Measurements from ENCODE around the gene MAP3K4. TPM values are rescaled to one million over a fixed set of nuclear protein-coding genes. Genes with fewer than 3 reads are reported as not detected.

MAP3K4 gene
- total RNA-seq, 1 donor from 2014 or later = 42.4 TPM

DNA sequence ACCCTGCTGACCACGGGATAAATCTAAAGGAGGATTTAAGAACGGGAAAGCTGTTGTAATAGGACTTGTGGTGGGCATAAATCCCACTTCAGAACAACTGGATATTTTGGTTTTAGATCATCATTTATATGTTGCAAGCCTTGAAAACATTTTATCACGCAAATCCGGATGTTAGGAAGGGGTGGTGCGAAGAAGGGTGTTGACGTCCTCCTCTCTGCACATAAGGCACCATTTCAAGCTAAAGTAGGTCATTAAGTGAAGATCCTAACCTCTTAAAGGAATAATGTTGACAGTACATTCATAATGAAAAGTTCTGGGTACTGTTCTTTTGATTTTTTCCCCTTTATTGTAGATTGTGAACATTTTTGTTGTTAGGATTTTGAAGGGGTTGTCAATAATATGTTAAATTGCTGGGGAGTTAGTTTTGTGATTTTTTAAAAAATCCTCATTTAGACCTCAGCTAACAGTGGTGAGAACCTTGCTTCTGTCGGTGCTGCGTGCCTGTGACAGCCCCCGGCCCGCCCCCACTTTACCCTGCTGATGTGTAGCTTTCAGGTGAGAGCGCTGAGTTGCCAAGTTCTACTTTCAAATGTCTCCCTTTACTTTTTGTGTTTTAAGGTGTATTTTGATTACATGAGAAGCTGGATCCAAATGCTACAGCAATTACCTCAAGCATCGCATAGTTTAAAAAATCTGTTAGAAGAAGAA is 88.8 kb downstream of the MAP3K4 start:
- intact Hi-C loops (cut with micrococcal nuclease) = no loop called here

DNA sequence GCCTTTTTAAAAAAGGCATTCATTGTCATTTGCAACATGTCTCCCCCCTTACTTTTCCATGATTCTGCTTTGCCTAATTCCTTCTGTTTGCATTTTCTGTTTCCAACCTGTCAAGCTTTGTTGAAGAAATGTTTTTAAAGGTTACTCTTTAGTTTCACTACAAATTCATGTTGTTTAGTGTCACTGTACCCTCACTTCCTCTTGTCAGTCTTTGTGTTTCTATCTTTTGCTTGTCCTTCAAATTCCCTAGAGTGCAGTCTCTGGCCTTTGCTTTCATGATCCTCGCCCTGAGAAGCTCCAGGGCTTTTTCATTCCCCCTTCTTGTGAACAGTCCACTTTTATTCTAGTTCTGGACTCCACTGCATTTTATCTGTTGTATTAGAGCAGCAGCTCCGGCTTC is 90.6 kb downstream of the MAP3K4 start:
- intact Hi-C loops (cut with micrococcal nuclease) = no loop called here

DNA sequence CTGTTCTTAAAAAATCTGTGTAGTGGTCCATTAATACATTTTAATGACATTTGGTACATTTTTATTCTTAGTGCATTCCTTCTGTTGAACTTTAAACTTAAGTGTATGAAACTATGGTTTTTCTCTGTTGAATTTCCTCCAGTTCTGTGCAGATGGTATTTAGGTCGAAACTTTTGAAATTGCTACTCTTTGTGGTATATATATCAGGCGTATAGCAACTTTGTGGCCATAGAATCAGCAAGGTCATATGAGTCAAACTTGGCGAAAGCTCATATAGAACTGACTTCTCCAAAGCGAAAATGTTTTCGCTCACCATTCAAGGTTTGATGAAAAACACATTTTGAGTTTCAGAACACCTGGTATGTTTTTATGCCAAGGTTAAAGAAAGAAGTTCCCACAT is 93.7 kb downstream of the MAP3K4 start:
- intact Hi-C loops (cut with micrococcal nuclease) = no loop called here

DNA sequence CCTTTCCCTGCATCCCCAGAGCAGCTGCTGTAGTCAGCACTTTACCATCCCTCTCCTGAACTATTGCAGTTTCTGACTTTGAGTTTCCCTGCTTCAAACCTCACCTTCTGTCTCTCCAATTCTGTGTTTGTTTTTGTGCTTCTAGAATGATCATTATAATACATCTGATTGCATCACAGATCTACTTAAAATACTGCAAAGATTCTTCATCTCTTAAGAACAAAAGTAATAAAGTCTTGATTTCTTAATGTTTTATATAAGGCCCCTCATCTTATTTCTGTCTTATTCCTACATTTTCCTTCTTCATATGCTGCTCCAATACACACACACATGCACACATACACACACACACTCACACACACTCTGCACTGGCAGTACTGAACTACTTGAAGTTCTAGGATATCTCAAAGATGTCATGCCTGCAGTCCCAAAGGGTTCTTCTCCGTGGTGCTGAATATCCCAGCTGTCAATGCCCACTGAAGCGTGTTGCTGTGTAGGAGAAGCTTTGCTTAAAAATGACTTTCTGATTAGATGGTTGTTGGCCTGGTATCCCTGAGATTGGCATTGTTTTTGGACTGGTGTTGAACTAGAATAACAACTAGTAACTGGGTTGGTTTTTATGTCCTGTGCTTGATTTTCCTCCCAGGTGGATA is 97.2 kb downstream of the MAP3K4 start:
- intact Hi-C loops (cut with micrococcal nuclease) = no loop called here

DNA sequence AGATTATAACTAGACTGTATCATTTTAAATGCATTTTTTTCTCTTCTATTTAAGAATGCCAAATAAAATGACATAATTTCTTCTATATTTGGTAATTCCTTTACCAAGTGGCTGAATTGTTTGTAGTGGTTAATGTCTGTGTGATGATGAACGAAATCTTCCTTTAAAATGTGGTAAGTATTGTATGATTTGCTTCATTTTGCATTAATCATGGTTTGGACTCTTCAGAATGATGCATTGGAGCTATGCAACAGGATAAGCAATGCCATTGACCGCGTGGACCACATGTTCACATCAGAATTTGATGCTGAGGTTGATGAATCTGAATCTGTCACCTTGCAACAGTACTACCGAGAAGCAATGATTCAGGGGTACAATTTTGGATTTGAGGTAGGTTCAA is 99.6 kb downstream of the MAP3K4 start:
- intact Hi-C loops (cut with micrococcal nuclease) = no loop called here

DNA sequence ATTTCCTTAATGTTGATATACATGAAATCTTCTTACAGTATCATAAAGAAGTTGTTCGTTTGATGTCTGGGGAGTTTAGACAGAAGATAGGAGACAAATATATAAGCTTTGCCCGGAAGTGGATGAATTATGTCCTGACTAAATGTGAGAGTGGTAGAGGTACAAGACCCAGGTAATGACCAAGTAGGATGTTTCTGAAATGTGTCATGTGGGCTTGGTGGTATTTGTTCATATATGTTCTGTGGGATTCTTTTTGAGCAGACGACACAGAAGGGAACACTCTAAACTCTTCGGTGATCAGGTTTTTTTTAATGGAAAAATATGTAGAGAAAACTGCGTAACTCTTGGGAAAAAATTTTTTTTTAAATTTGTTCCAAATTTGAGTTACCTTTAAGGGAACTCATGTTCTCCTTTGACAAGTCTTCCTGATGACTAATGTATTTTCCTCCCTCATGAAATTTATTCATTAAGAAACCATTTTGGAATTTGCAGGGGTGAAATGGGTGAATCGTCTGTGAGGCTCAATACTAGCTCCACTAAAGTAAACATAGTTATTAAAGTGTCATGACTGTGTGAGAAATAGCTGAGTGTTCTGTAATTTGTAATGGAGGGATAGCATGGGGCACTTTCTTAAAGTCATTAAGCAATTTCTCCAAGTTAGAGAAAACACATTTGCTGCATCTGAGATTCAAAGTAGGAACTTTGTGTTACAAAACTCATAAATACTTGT is 100.6 kb downstream of the MAP3K4 start:
- intact Hi-C loops (cut with micrococcal nuclease) = no loop called here

DNA sequence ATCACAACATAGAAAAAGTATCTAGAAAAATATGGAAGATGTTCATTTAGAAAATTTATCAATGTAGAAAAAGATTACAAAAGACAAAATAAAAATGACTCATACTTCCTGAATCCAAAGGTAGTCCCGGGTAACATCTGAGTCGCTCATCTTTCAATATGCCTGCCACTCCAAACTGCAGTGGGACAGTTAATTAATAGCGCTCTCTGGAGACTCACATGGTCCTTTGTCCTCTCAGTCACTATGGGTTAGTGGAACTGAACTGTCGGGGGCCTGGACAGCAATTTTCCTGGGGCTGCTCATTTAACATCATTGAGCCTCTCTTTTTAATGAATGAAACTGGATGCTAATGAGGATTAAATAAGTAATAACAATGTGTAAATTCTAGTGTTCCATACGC is 103.4 kb downstream of the MAP3K4 start:
- intact Hi-C loops (cut with micrococcal nuclease) = no loop called here

DNA sequence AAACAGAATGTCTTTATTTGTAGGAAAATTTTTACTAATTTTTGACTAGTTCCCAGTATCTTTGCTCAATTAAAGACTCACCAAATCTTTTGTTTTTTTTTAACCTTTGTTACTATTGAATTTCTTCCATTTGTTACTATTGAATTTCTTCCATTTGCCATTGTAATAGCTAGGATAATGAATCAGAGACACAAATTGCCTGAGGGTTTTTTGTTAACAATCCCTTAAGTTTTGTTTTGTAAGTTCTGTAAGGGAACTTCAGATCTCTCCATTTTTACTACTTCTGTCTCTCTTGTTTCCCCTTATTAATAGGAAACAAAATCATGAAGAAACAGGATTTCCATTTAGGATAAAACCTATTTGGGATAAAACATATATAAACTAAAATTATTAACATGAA is 104.3 kb downstream of the MAP3K4 start:
- intact Hi-C loops (cut with micrococcal nuclease) = no loop called here

DNA sequence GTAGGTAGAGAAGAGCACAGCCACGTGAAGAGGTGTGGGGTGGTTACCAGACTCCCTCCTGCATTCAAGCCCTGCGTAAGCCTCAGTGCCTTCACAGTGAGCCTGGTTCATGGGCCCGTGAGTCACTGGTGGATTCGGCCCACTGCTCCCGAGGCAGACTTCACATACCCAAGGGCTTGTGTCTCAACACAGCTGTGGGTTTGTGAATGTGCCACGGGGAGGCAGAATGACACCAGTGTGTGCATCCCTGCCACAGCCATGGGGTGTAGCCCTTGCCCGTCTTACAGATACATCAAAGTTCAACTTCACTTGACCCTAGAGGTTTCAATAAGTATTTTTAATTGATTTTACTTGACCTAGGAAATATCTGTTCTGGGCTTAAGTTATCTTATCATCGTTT is 108.5 kb downstream of the MAP3K4 start:
- intact Hi-C loops (cut with micrococcal nuclease) = no loop called here

DNA sequence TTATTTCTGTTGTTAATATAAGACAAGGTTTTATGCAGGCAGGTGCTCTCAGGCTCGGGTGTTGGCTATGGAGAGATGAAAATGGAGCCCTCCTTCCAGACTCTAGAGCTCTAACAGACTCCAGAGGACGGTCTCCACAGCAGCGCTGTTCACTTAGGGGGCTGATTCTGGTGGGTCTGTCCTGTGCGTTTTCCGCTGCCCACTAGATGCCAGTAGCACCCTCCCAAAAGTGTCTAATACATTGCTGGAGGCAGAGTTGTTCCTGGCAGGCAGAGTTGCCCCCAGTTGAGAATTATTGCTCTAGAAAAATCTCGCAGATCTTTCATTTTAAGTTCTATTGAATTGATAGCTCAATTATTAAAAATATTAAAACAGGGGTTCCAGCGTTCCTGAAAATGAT is 109.9 kb downstream of the MAP3K4 start:
- intact Hi-C loops (cut with micrococcal nuclease) = loop anchor here (1.0 kb wide), 1 partner anchor 269 kb away; no protein-coding TSS in a partner anchor

DNA sequence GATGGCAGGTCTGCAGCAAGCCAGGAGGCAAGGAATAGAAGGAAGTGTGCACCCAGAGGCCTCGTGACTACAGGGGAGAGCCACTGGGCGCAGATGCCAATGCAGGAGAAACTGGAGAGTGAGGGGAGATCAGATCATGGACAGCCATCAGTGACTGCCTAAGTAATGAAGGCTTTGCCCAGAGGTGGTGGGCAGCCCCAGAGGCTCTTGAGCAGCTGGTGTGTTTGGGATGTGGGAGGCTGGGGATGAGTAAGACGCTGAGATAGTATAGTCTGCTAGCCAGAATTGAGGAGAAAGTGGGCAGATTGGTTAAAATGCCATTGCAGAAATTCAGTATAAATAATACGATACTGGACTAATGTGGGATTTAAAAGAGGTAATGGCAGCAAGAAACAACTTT is 111.9 kb downstream of the MAP3K4 start:
- intact Hi-C loops (cut with micrococcal nuclease) = no loop called here

DNA sequence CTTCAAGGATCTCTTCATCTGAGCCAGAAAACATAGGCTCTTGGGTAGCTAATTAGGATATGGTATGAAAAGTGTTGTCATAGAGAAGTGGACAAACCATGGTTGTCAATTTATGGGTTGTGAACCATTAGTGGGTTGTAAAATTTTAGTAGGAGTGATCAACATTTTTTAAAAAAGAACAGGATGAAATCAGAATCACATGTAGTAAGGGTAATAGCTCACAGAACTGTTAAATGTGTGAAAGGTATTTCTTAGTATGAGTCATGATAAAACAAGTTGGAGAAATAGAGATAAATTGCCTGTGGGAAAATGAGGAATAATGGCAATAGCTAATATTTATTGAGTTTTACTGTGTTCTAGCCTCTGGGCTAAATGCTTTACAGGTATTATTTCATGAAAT is 113.4 kb downstream of the MAP3K4 start:
- intact Hi-C loops (cut with micrococcal nuclease) = no loop called here

DNA sequence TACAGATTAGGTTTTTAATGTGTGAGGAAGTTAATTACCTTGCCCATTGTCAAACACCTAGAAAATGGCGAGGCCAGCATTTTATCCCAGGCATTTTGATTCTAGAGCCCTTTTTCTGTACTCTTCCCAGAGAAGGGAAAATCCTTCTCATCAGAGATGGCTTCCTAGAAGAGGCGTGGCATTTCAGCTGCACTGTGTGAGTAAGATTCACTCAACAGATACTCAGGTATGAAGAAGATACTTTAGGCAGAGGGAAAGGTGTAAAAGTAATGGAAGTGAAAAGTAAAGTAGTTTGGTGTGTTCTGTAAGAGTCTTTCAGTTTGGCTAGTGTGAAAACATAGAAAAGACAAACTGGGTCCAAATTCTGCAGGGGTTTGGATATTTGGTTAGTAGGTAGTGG is 113.8 kb downstream of the MAP3K4 start:
- intact Hi-C loops (cut with micrococcal nuclease) = no loop called here

DNA sequence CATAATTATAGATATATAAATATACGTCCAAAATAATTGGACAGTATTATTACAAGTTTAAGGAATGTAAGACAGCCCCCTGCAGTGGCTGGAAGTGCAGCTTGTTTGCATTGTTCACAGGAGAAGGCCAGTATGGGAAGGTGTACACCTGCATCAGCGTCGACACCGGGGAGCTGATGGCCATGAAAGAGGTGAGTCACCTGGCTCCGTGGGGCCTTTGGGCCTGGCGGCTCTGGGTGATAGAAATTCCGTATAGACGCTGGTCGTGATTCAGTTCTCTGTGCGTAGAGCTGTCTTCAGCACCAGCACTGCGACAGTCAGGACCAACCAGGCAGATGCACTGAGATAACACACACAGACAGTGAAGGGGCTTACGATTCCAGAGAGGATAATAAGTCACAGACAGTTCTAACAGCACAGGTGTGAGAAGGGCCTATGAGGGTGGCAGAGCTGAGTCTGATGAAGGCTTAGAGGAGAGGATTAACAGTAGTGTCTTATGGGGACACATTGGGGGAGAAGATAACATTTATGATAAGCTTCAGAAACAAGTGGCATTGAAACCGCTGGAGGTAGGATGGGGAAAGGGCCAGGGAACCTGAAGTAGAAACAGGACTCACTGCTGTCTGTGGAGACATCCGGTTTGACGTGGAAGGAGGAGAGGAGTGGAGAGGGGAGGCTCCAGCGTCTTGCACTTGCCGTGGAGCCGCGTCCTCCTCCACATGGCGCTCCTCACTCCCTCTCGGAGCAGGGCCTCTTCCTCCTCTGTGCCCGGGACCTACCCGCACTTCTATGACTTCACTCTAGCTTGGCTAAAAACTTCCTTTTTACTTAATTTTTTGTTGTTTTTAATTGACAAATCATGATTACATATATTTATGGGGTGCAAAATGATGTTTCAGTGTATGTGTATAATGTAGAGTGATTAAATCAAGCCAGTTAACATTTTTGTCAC is 116.5 kb downstream of the MAP3K4 start:
- intact Hi-C loops (cut with micrococcal nuclease) = no loop called here

DNA sequence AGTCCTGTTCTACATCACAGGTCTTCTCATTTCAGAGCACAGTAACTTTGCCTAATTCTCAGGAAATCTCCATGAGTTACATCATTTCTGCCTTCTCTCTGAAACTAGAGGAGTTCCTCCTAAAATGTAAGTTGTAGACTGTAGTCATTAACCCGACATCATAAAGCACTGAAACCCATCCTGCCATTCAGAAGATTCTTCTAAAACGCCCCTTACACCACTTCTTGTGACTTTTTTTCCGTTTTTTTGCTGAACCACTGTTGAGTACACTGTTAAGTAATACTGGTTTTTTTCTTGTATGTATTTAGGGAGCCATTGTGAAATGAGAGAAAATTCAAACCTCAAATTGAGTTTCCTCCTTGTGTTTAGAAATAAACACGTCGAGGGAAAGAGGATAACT is 117.3 kb downstream of the MAP3K4 start:
- intact Hi-C loops (cut with micrococcal nuclease) = no loop called here

DNA sequence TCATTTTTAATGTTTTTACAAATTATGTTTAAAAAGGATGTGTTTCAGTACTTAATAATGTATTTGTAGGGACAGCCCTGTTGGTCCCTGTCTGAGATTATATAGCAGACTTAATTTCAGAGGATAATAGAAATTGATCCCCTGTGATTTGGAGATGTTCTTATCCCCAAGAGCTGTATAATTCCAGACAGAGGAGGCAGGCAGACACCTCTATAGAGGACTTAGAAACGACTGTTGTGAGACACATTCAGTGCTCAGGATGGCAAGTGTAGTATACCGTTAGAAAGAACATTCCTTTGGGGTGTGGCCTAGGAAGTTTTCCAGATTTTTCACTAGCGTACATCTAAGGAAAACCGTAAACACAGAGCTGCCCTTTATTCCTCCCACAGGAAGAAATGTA is 117.8 kb downstream of the MAP3K4 start:
- intact Hi-C loops (cut with micrococcal nuclease) = no loop called here

DNA sequence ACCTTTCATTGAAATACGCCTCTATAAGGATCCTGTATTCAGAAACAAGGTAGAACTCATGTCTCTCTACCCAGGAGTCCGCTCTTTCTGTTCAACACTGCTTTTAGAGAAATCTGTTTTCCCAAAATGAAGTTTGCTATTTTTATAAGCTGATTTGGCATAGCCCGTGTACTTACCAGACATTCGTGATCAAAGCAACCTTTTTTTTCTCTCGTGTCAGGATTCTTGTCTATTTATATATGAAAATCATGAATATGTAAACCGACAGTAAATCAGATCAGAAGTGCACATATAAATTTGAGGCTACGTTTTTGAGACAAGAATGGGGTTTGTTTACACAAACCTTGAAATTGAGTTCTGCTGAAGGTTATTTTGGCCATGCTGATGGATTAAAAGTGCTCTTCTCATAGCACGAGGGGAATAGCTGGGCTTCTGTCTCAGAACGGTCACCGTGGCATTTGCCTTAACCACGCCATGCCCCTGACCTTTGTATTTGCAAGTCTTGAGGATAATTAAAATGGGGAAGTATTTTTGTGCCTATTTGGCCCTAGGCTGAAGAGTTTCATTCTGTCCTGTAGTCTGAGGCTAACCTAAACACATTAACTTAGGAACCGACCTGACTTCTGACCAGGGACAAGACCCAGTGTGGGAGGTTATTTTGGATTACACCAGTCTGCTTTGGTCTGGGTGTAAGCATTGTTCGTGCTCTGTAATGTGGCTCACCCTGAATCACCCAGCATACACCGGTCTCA is 118.6 kb downstream of the MAP3K4 start:
- intact Hi-C loops (cut with micrococcal nuclease) = loop anchor here (2.0 to 5.0 kb wide), 4 partner anchors 117 to 178 kb away; partner anchors contain the start of genes AGPAT4 and MAP3K4

DNA sequence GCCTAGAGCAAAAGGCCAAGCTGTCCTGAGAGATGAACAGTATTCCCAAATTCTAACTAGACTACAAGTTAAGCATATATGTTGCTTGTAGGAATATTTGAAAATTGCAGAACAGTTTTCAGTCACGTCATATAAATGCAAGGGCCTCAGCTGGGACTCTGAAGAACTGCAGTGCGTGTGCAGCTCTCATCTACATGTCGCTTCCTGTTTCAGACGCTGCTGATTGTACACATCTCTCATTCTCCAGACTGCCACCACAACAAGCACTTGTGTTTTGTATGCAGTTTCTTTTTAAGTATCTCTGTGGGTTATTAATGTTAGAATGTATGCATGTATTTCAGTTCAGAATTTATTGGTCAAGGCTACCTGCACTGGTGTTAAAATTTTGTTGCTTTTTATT is 119.7 kb downstream of the MAP3K4 start:
- intact Hi-C loops (cut with micrococcal nuclease) = loop anchor here (1.0 to 5.0 kb wide), 6 partner anchors 17 to 259 kb away; partner anchors contain the start of genes AGPAT4 and MAP3K4

DNA sequence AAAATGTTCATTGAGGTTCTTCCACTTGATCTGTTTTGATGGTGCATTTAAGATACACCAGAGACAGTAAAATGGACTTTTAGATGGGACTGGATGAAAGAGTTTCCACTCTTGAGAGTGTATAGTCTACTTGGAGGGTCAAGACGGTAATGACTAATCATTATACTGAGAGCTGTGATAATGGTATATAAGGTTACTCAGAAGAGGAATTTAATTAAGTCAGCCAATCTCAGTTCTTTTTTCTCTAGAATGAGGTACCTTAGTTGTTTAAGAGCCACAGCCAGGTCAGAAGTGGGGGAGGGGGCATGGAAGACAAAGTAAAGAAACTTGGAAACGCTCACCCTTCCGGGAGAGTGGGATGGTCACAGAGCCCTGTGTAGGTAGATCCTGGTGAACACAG is 123.9 kb downstream of the MAP3K4 start:
- intact Hi-C loops (cut with micrococcal nuclease) = no loop called here

DNA sequence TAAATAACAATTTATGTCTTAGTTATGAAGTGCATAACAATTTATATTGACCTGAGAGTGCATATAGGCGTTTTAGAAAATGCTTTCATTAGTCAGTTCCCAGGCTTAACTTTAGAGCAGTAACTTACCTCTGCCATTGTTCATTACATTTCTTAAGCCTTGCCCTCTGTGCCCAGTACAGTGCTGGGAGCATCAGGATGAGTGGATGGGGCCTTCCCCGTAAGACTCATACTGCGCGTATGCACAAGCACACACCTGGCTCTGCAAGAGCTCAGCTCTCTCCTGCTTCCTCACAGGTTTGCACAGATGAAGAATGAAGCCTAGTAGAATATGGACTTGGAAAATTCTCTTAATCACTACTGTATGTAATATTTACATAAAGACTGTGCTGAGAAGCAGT is 125.0 kb downstream of the MAP3K4 start:
- intact Hi-C loops (cut with micrococcal nuclease) = no loop called here

Data from T-helper 1 cell treated with Interleukin-12 subunit alpha and Interleukin-12 subunit beta and Interleukin-4 antibody, amounts not matched to agents 30 ng/mL and 1 ng/mL, for 36 hours (primary cell).